Measurements from ENCODE around the gene FAT1.

FAT1 gene

DNA sequence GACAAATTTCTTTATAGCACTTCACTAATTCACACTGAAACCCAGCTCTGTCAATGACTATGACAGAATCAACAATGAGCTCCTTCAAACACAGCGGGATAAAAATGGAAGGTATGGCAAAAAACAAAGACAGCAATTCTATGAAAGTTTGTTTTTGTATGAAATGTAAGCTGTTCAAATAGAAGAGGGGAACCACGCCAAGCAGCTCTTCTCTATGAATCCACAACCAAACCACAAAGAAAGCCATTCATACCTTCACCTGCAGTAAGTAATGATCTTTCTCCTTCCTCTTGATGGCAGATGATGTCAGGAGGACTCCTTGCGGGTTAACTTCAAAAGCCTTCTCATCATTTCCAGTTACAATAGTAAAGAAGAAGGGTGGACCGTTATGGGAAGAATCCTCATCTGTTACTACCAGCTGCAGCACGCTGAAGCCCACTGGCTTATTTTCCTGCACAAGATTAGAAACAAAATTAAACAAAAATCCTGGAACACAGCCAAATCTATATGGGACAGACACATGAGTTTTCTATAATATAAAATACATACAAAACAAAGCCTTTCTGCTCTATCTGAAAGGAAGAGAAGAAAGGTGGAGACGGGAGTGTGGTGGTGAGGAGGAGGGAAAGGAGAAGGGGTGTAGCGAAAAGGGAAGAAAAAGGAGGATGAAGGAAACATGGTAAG, 119.4 kb downstream of the FAT1 start:
- DNase-seq: no peak

DNA sequence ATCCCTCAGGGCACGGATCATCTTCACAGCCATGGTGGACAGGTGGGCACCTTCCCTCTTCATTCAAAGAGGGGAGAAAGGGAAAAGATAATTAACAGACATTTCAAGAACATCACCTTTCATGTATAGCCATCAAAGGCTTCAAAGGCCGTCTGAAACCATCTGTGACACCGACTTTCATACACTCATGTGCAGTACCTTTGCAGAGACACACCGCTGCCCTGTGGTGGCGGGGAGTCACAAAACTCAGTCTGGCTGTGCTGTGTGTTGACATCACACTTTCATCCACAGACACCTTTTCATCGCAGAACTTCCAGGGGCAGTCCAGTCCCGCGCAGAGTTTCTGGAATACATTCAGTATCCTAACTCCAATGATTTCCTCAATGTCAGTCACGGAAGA, 120.7 kb downstream of the FAT1 start:
- no peak for DNase-seq

DNA sequence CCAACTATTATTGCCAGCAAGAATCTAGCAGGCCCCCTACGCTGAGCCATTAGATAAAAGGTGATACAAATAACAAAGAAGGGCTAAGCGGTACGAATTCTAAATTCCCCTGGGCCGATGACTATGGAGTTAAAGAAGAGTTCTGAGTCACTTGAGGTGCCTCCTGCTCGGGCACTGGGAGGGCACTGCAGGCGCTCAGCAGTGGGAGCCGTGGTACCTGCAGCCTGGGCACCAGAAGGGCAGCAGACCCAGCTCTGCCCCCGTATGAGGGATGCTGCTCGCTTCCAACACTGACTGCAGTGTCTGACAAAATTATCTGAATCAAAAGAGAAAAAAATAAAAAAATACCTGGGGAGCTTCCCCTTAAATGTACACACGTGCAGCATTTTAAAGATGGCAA, 124.2 kb downstream of the FAT1 start:
- no peak for DNase-seq

DNA sequence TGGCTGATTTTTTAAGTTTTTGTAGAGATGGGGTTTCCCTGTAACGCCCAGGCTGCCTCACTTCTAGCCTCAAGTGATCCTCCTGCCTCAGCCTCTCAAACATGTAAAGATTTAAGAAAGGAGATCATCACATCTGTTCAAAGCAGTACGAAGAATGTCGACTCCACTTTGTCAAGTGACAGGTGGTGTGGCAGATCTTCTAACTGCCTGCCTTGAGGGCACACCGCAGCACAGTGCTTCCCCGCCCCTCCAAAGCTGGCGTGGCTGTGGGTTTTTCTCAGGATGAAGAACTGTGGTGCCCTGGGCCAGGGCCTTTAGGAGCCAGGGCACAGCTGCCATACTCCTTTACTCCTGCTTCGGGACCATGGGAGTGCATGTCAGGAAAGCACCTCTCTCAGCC, 125.0 kb downstream of the FAT1 start:
- no peak for DNase-seq

DNA sequence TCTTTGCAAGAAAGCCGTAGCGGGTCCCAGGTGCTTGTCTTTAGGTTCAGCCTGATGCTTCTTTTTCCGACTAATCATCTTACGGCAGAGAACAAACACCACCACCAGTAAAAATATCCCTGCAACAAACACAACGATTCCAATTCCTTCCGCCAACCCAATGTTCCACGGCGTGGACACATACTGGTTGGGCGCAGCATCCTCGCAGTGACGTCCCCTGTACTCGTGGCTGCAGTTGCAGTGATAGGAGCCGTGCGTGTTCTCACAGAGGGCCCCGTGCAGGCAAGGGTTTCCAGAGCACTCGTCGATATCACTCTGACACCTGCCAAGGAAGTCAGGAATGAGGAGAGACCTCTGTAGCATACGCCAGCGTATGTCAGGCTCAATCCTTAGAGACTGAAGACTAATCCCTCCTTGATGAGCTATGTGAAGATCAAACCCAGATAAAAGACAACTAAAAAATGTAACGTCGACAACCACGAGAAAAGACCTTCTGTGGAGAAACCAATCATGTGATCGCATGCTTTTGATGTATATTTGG, 126.7 kb downstream of the FAT1 start:
- no peak for DNase-seq

DNA sequence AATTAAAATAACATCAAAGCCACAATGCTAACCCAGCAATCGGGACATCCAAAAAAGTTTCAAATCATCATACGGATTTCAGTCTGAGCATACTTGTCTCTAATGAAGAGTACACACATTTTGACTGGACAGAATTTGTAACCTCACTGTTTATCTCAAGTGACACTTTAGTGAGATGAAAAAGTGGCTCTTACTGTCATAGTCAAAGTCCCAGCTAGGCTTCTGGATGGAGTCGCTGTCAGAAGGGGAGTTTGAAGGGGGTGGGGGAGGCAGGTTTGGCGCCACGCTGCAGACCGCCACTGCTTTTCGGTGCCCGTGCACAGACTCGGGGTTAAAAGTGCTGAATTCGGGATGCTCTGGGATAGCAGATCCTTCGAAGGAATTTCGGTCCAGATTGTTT, 127.3 kb downstream of the FAT1 start:
- DNase-seq: no peak

DNA sequence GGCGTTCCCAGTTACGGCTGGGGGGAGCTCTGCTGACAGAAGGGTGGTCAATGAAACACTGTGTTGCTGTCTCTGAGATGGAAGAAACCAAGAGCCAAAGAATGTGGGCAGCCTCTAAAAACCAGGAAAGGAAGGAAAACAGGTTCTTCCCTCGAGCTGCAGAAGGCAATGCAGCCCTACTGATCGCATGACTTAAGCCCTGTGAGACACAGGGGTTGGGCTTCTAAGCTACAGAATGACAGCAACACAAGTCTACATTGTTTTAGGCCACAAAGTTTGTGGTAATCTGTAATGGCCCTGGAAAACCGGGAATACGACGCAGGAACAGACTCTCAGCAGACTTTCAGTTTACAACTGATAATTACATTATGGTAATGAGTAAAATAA, 130.1 kb downstream of the FAT1 start:
- no peak for DNase-seq

DNA sequence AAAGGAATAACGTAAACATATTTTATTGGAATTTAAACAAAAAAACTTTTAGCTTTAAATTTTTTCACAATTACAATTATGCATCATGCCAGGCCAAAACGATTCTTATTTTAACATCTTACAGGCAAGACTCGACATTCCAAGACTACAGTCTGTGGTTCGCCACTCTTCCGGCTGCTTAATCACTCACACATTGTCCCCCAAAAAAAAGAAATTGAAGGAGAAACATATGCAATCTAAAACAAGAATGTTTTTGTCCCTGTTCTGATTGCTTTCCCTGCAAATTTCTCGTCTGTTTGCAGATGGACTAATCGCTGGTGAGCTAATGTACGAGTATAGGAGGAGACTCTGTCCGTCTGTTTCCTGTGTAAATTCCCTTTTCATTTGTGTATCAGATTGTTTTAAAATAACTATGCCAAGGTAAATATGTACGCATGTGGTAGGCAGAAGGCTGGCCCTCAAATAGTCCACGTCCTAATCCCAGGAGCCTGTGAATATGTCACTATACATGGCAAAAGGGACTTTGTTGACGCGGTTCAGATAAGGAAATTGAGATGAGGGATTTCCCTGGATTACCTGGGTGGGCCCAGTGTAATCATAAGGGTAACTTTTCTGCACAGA, 130.6 kb downstream of the FAT1 start:
- DNase-seq: no peak

DNA sequence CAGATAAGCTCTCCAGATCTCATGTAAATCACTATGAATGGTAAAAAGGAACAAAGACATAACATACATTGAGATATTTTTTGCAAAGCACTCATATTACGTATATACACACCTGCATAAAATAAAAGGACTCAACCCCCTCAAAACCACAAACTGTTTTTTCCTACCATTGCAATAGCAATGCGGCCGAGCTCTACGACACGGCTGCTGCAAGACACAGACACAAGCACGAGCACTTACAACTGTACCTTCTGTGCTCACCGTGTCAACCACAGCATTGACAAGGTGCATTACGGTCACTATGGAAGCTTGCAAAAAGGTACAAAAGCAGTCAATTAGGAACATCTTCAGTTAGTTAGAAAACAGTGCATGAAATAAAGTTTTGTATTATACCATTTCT, 131.2 kb downstream of the FAT1 start:
- DNase-seq: no peak

DNA sequence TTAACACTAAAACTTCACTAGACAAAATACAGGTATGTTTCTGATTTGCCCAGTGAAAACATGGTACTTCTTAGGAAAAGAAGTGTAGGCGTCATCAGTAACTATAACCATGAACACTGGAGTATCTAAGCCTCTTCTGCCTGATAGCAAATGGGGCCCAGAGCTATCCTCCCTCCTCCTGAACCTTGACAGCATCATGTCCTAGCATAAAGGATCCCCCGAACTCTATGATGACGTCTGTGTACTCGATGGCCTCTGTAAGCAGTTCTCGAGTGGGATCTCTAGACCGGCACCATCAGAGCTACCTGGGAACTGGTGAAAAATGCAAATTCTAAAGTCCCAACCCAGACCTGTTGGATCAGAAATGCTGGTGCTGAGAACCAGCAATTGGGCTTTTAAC, 132.0 kb downstream of the FAT1 start:
- no peak for DNase-seq

DNA sequence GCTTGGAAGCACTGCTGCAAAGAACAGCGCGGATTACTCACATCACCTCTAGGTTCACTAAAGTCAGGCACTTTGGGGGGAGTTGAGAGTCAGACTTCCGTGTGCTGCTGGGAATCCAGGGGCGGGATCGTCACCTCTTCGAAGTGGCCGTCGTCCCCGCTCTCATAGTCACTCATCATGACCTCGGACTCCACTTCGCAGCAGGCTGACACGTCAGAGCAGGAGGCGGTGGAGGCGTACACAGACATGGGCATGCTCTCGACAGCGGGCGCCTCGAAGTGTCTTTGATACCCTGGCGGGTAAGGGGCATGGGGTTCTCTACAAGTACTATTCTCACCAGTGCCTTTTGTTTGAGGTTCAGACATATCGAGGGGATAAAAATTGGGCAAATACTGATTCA, 135.2 kb downstream of the FAT1 start:
- no peak for DNase-seq

DNA sequence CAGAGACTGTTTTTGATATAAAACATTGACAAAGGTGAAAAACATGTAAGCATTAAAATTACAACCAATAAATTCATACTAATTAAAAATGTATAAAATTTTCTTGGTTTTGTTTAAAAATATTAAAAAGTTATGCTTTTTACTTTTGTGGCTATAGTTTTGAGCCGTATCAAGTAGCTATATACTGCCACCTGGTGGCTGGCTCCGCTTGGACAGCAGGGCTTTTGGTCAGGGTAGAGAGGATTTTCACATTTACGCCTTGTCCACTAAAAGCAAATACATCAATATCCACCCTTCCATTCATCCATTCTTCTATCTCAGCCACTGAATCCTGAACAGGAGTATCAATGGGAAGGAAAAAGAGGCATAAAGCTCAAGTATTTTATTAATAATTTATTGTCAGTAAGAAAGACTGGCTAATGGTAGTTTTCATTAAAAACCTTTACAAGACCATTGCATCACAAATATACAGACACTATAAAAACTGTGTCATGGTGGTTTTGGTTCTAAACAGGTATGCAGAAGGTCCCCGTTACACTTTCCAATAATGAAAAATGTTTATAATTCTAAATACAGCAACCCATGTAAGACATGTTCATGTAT, 136.1 kb downstream of the FAT1 start:
- no peak for DNase-seq

DNA sequence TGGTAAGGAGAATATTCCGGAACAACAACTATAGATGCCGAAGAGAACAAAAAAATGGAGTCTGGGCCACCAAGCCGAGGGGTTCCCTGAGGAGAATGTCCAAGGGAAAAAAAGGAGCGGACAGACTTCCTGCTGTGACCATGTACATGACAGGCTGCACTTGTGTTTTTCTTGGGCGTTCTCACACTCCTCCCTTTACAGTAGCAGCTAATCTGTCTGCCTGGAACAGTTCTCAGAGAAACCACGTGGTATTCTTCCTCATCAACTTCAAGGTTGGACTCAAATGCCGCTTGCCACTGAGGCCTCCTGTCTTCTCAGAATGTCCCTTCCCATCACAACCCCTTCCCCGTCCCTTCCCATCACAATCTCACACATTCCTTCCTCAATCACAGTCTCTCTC, 137.5 kb downstream of the FAT1 start:
- no peak for DNase-seq

DNA sequence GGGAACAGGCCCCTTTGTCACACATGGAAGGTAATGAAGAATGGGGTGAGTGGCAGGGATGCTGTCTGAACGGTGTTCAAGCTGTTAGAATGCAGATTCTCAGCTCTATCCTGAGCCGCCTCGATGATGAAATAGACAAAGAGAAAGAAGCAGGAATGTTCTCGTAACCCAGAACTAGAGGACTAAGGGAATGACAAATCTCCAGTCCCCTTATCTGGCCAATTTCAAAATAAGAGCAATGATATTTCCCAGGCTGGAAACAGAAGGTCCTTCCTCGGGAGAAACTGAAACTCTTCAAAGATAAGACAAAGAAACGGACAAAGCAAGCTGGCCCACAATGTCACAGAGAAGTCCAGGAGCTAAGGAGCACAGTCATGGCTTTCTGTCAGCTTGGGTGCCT, 138.7 kb downstream of the FAT1 start:
- DNase-seq: no peak

DNA sequence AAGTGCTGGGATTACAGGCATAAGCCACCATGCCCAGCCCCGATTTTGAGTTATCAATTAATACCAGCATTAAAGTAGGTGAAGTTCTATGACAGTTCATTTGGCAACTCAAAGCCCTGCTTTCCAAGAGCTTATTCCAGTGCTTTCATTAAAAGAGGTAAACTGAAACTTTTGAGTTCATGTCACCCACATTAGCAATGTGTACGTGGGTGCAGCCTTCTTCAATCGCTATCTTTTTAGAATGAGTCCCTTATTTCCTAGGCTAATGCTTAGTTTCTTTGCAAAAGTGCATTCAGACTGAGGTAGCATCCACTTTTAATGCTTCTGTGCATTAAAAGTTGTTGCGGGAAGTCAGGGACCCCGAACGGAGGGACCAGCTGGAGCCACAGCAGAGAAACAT, 142.2 kb downstream of the FAT1 start:
- DNase-seq: no peak

DNA sequence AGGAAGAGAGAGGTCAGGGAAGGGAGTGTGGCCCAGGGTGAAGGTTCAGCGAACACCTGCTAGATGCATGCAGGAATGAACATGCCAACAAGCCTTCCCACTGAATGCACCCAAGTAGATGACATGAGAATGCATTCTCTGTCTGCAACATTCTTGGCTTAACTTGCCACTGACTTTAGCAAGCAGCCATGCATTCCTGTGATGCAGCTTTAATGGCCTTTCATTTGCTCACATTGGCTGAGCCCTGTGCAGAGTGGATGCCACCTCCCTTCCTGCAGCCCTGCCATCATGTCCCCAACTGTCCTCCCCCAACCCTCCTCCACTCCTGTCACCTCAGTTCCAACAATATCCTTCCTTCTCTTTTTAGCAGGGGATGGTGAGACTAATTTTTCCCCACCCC, 143.0 kb downstream of the FAT1 start:
- no peak for DNase-seq

DNA sequence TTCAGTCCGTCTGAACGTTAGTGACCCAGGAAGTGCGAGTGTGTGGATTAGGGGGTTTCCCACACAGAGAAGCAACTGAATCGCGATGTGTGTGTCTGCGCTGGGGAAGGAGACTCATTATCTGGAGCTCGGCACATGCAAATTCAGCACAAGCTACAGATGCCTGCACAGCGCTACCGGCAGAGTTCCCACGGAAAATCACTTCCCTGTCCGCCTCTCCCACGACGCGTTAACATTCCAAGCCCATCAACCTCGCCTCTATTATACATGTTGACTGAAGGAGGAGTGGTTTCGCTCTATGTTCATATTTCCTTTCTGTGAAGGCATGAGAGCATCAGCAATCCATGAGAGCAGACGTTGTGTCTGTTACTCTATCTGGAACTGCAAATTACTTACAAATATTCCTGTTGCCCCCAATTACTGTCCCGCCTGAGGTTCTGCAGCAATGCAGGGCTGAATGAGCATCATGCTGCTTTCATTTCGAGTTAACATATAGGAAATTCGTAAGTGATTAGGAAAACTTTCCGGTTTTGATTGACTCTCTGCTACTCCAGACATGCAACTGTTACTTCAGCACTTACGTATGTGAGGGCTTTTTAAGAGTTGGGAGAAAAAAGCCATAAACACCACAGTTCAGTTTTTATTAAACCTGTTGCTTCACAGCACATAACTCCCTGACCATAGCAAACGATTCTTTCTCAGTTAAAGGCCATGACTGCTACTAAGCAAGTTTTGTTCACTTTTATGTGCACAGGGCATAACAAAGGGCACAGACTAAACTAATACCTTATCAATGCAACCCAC, 153.3 kb downstream of the FAT1 start:
- no peak for DNase-seq

DNA sequence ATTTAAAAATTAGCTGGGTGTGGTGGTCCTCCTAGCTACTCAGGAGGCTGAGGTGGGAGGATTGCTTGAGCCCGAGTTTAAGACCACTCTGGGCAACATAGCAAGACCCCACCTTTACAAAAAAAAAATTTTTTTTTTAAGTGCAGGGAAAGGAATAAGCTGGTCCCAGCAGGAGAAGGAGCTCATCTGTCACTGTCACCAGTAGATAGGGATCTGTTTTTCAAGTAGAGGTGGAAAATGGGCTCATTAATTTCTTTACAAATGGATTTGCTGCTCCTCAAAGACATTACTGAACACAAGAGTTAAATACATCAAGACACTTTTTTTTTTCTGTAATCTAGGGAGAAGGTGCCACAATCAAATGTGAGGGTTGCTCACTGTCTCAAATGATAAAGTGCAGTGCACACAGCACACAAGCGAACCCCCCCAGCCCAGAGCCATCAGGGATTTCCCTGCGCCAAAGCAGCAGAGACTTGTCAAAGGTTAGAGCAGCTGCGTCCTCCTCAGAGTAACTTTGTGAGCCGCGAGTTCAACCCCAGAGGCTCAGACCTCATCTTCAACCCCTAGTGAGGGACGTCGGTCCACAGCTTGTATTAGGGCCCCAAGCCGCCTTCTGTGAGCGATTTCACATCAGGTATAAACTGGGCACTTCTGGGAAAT, 154.0 kb downstream of the FAT1 start:
- DNase-seq: no peak

DNA sequence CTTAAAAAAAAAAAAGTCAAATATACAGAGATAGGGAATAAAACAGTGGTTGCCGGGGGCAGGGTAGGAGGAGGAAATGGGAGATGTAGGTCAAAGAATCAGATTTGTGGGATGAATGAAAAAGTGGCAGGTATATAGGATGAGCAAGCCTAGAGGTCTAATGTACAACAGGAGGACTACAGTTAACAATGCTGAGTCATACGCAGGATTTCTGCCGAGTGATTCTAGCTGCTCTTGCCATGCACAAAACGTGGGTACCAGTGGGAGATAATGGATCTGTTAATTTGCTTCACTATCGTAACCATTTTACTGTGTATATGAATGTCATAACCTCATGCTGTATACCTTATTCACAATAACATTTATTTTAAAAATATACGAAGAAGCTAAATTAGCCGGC, 157.6 kb downstream of the FAT1 start:
- no peak for DNase-seq

DNA sequence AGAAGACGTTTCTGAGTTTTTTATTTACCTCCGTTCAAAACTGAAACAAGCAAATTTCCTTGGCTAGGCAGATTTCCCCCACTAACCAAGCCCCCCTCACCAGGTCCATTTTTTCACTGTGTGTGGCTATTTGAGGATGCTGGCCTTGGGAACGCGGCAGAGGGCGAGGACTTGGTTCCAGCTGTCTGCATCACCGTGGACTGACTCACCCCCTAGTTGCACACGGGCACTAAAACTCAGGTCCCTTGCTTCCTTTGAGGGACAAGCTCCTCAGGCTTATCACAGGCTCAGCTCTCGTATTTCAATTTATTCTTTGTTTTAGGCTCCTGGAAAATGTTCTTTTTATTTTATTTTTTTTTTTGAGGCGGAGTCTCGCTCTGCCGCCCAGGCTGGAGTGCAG, 159.9 kb downstream of the FAT1 start:
- DNase-seq: no peak

DNA sequence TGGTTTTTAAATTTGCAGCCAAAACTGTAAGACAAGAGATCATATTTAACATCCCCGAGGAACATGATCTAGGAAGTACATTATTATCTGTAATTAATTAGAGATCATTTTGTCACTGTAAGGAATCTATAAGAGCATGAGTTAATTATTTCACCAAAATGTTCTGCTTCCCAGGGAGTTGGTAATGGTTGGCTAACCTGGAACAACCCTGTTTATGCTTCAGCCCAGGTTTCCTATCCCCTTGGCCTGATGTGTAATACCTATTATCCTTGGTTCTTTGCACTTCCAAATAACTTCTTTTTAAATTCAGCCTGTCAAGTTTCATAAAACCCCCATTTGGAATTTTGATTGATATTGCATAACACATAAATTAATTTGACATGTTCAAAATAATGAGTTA, 161.9 kb downstream of the FAT1 start:
- DNase-seq: no peak

DNA sequence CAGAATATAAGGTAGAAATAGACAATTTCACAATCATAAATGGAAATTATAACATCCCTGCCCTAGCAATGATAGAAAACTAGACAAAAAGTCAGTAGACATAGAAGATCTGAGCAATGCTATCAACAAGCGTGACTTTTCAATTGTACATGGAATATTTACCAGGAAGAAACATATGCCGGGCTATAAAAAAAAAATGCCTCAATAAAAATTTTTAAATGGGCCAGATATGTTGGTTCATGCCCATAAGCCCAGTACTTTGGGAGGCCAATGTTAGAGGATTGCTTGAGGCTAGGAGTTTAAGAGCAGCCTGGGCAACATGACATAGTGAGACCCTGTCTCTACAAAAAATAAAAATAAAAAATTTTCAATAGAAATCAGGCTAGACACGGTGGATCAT, 163.0 kb downstream of the FAT1 start:
- no peak for DNase-seq

DNA sequence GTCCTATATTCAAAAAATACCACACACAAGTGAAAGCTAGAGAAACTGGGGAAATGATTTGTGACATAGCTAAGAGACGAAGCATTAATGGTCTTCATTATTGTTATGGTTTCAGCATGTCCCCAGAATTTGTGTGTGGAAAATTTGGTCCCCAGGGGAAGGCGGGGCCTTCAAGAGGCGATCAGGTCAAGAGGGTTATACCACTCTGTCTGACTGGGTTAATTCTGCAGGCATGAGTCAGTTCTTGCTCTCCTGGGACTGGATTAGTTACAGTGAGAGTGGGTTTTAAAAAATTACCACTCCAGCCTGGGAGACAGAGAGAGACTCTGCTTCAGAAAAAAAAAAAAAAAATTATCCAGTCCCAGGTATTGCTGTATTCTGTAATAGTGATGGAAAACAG, 166.2 kb downstream of the FAT1 start:
- no peak for DNase-seq
